Muscle layer of duodenum (tissue), 2 donors: ENCODE data around the gene PCA3.
A peak's percentile ranks its signal among the peaks of the same experiment; 100 is the strongest.

ENCODE experiments used
- H3K27ac ChIP-seq: one replicate; pipeline ENCODE4 v1.7.0; 2013; ENCODE audit warnings: mild to moderate bottlenecking, low read length
- H3K27me3 ChIP-seq: one replicate; pipeline ENCODE4 v1.7.0; 2013; ENCODE audit warnings: low read depth, mild to moderate bottlenecking, control low read depth, low read length
- H3K36me3 ChIP-seq, 2 donors: one replicate each; pipeline ENCODE4 v1.7.0; 2013; ENCODE audit warnings: low read length in 2 of 2, control low read depth in 1 of 2, mild to moderate bottlenecking in 1 of 2; ENCODE audit not compliant: insufficient read depth in 2 of 2, control insufficient read depth in 1 of 2
- H3K4me1 ChIP-seq, 2 donors: one replicate each; pipeline ENCODE4 v1.7.0; 2013; ENCODE audit warnings: low read length in 2 of 2, mild to moderate bottlenecking in 2 of 2, control low read depth in 1 of 2, moderate library complexity in 1 of 2; ENCODE audit not compliant: insufficient read depth in 2 of 2, control insufficient read depth in 1 of 2
- H3K4me3 ChIP-seq, 2 donors: one replicate each; pipeline ENCODE4 v1.7.0; 2013; ENCODE audit warnings: low read length in 2 of 2, low read depth in 1 of 2, mild to moderate bottlenecking in 1 of 2
- H3K9me3 ChIP-seq, 2 donors: one replicate each; pipeline ENCODE4 v1.7.0; 2013; ENCODE audit warnings: low read length in 2 of 2, control low read depth in 1 of 2, mild to moderate bottlenecking in 1 of 2; ENCODE audit not compliant: control insufficient read depth in 1 of 2
- donor health status: healthy.

The PCA3 gene

DNA sequence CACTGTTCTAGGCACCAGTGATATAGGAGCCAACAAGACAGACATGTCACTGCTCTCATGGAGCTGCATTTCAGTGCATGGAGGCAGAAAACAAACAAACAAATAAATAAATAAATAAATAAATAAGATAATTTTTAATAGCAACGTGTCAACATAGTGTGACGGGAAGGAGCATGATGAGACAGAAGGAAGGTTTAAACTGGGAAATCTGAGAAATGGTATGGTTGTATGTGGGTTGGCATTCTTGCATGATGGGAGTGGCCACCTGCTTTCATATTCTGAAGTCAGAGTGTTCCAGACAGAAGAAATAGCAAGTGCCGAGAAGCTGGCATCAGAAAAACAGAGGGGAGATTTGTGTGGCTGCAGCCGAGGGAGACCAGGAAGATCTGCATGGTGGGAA lies at the start of gene PCA3:
PCA3 (plus strand) TSS at position 301 of the 400 bp plus-strand sequence.
- Histone ChIP-seq H3K27me3 (no peaks in the 10 kb centered on the region), H3K27ac (no peak within 1 kb of the TSS), H3K4me1 (peaks cover 5 to 7% of the 10 kb centered on the region in 2 donors), H3K36me3 (no peaks in the 10 kb centered on the region), H3K9me3 (no peaks in the 10 kb centered on the region), H3K4me3 (no peak within 1 kb of the TSS)

DNA sequence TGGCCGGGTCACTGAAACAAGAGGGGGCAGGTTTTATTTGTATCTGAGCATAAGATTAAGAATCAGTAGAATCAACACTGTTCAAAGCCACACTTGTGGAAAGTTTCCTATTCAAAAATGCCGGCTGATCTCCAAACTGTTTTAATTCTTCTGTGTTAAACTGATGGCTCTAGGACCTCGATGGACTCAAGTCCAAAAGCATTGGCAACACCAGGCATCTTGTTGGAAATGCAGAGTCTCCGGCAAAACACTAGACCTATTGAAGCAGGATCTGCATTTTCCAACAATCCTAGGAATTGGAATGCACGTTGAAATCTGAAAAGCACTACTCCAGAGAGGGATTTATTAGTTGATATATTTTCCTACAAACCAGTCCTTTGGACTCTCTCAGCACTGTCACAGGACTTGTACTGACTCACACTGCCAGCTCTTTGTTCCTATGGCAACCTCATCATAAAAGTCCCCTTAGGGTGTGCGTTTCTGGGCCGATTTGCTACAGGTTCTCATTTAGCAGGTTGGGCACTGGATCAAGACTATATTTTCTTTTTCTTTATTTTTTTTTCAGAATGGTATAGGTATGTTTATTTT lies 48.1 kb upstream of the PCA3 start:
- H3K4me1 ChIP-seq = peaks cover 0 to 4% of the 10 kb centered on the region in 2 donors
- H3K27ac ChIP-seq = no peak overlapping the region
- H3K9me3 ChIP-seq = no peaks in the 10 kb centered on the region
- H3K4me3 ChIP-seq = no peak overlapping the region
- peaks cover 0 to 10% of the 10 kb centered on the region in 2 donors for H3K36me3 ChIP-seq
- H3K27me3 ChIP-seq = no peaks in the 10 kb centered on the region

DNA sequence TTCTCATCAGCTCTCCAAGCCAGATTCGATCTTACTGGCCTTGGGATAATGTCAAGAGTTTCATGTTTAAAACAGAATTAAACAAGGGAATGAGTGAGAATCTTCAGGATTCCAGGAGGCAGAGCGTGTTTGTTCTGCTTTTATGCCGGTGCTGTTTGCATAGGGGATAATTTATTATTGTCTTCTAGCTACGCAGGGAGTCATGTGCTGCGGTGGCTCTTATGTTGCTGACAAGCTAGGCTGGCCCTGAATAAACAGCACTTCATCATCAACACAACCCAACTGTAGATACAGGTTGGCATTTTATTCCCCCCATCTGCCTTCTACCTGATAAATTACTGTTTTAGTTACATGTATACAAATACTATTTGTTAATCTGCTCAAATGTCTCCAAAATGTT lies 47.1 kb upstream of the PCA3 start:
- peaks cover 0 to 4% of the 10 kb centered on the region in 2 donors for H3K4me1 ChIP-seq
- H3K27ac ChIP-seq = peak overlapping the region; percentile 71
- H3K36me3 ChIP-seq = peaks cover 0 to 4% of the 10 kb centered on the region in 2 donors
- no peaks in the 10 kb centered on the region for H3K27me3 ChIP-seq
- no peak overlapping the region for H3K4me3 ChIP-seq
- no peaks in the 10 kb centered on the region for H3K9me3 ChIP-seq

DNA sequence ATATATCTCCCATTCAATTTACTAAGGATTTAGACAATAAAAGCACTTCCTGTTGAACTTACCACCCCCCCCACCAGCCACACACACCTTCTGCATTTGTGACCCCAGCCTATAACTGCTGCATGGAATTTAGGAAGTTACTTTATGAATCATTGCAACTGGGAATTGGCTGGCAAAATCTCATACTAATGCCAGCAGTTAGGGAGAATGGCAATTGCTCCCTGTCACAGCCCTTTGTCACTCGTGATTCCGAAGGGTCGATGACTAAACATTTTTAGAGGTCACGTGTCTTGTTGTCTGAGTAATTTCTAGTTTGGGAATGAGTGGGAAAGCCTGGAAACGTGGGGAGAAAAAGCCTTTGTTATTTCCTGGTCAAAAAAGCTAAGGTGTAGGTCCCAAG lies 46.6 kb upstream of the PCA3 start:
- no peak overlapping the region for H3K4me3 ChIP-seq

DNA sequence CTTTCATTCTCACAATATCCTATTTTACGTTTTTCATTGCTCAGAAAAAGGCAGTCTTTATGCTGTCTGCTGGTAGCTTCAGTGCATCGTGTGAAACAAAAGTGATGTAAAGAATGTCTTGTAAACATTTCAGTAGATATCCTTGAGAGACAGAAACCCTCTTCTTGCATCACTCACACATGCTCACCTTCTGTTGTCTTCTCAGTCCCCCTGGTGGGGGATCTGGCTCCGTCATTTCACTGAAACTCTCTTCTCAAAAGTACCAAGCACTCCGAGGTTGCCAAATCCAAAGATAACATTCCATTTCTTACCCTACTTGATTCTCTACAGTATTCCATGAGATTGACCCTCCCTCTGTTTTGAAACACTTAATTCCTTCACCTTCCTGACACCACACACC lies 46.1 kb upstream of the PCA3 start:
- Histone ChIP-seq H3K36me3 (peaks cover 0 to 4% of the 10 kb centered on the region in 2 donors), H3K27ac (peak overlapping the region; percentile 16), H3K4me1 (peaks cover 0 to 4% of the 10 kb centered on the region in 2 donors), H3K9me3 (no peaks in the 10 kb centered on the region), H3K27me3 (no peaks in the 10 kb centered on the region), H3K4me3 (no peak overlapping the region)

More for the DNA sequence above, 46.6 kb upstream of the PCA3 start:
- Histone ChIP-seq H3K27ac (peak overlapping the region; percentile 71), H3K27me3 (no peaks in the 10 kb centered on the region), H3K36me3 (peaks cover 0 to 4% of the 10 kb centered on the region in 2 donors), H3K9me3 (no peaks in the 10 kb centered on the region), H3K4me1 (peaks cover 0 to 4% of the 10 kb centered on the region in 2 donors)

DNA sequence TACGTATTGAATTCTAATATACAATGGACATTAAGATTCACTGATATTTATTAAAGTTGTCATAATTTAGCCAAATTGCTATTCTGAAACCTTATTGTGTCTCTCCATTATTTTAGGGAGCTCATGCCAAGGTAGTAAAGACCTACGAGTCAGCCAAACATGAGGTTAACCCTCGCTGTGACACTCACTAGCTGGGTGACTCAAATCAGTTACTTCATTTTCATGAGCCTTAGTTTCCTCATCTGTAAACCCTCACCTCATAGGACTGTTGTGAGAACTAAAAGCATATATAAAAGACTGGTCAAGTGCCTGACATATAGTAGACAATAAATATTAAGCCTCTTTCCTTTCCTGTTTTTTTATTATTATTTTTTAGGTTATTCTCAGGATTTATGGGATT lies 44.0 kb upstream of the PCA3 start:
- H3K9me3 ChIP-seq = no peaks in the 10 kb centered on the region
- H3K4me3 ChIP-seq = no peak overlapping the region
- H3K36me3 ChIP-seq = peaks cover 0 to 1% of the 10 kb centered on the region in 2 donors
- H3K27me3 ChIP-seq = no peaks in the 10 kb centered on the region
- no peak overlapping the region for H3K27ac ChIP-seq
- H3K4me1 ChIP-seq = peaks cover 0 to 4% of the 10 kb centered on the region in 2 donors

DNA sequence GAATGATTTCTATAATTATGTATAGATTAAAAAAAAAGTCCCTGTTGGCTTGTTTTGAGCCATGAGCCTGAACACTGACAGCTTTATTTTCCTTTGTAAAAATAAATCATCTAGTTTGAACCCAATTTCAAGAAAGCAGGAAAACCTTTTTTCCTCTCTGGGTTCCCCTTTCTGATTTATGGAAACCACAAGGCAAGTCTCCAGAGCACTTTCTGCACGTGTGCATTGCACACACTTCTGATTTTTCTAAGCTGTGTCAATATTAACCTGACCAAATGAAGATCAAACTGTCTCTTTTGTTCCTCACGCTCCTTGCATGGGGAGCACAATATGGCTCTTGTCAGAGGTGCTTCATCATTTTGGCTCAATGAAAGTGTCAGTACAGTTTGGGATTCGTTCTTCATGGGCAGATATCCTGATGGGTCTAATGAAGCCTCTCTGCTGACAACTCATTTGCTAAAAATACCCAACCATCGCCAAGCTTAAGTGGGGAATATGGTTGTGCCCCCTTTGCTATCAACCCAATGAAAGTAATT lies 39.2 kb upstream of the PCA3 start:
- H3K4me3 ChIP-seq = no peak overlapping the region
- no peaks in the 10 kb centered on the region for H3K4me1 ChIP-seq
- H3K27ac ChIP-seq = no peak overlapping the region
- H3K27me3 ChIP-seq = no peaks in the 10 kb centered on the region
- H3K36me3 ChIP-seq = no peaks in the 10 kb centered on the region
- H3K9me3 ChIP-seq = no peaks in the 10 kb centered on the region

DNA sequence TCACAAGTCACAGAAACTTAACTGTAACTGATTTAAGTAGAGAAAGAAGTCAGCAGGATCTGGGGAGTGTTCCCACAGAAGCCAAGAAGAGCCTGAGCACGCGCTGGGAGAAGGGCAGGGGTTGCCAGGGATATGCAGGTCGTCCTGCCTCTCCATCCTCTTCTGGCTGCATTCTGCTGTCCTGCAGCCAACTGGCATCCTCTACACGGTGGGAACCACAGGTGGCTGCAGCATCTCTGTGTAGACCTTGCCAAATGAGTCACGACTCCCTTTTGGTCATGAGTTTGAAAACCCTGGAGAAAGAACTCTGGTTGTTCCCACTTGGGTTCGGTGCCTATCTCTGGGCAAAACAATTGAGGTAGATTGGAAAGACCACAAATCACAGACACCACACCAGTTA lies 38.4 kb upstream of the PCA3 start:
- H3K4me1 ChIP-seq = no peaks in the 10 kb centered on the region
- no peak overlapping the region for H3K4me3 ChIP-seq
- no peak overlapping the region for H3K27ac ChIP-seq
- no peaks in the 10 kb centered on the region for H3K27me3 ChIP-seq
- no peaks in the 10 kb centered on the region for H3K36me3 ChIP-seq
- H3K9me3 ChIP-seq = no peaks in the 10 kb centered on the region

DNA sequence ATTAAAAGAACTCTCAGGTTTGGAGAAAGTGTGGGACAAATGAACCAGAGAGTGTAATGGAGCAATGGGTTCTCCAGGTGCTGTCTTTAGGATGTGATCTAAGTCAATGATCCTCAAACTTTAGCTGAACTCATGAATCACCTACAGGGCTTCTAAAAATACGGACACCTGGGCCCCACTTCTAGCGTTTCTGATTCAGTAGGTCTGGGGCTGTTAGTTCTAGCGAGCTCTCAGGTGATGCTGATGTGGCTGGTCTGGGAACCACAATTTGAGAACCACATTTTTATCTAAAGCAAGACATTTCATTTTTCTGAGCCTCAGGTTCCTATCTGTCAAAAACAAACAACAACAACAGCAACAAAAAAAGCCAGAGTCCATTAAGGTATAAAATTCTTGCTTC lies 35.1 kb upstream of the PCA3 start:
- no peak overlapping the region for H3K4me3 ChIP-seq
- no peak overlapping the region for H3K27ac ChIP-seq
- peaks cover 0 to 8% of the 10 kb centered on the region in 2 donors for H3K4me1 ChIP-seq
- H3K27me3 ChIP-seq = no peaks in the 10 kb centered on the region
- no peaks in the 10 kb centered on the region for H3K36me3 ChIP-seq
- no peaks in the 10 kb centered on the region for H3K9me3 ChIP-seq

DNA sequence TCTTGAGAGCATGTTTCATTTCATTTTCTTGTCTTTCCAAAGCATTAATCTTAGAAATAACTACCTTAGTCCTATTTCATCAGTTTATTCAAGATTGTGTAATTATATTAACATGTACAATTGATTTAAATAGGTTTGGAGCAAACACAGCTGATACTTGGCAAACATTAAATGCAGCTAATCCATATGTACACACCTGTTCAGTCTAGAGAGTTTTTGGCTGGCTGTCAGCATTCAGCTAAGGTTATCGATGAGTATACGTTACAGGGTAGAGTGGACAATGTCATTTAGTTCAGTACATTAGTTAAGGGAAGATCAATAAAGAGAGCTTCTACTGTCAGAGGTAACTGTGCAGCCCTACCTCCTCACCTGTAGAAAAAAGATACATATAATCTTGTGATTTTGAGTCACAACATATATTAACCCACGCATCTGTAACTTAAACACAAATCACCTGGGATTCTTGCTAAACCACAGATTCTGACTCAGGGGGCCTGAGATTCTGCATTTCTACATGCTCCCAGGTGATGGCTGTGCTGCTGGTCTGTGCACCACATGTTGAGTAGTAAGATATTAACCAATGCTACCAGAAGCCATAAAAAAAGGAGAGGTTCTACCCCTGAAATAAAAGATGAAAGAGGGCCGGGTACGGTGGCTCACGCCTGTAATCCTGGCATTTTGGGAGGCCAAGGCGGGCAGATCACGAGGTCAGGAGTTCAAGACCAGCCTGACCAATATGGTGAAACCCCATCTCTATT lies 34.1 kb upstream of the PCA3 start:
- H3K4me1 ChIP-seq = peaks cover 0 to 8% of the 10 kb centered on the region in 2 donors
- H3K4me3 ChIP-seq = no peak overlapping the region
- H3K27ac ChIP-seq = no peak overlapping the region
- no peaks in the 10 kb centered on the region for H3K27me3 ChIP-seq
- H3K9me3 ChIP-seq = no peaks in the 10 kb centered on the region
- H3K36me3 ChIP-seq = no peaks in the 10 kb centered on the region

DNA sequence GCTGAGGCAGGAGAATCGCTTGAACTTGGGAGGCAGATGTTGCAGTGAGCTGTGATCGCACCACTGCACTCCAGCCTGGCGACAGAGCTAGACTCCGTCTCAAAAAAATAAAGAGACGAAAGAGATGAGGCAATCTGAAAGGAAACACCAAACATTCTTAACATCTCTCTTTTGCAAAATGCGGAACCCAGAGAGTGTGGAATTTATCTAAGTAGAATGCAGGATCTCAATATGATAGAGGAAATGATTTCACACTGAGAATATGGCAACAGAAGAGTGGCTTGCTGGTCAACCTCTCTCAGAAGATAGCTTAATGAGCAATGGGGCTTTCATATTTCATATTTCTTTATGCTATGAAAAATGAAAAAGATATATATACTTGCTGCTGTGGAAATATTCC lies 33.4 kb upstream of the PCA3 start:
- Histone ChIP-seq H3K4me3 (no peak overlapping the region), H3K27ac (no peak overlapping the region), H3K4me1 (peaks cover 0 to 8% of the 10 kb centered on the region in 2 donors), H3K27me3 (no peaks in the 10 kb centered on the region), H3K9me3 (no peaks in the 10 kb centered on the region), H3K36me3 (no peaks in the 10 kb centered on the region)
